Endometrial microvascular endothelial cells (primary cell): ENCODE data around the gene SCMH1. TPM values are rescaled to one million over a fixed set of nuclear protein-coding genes. Genes with fewer than 3 reads are reported as not detected.

Experiments
- in situ Hi-C: cut with HindIII; loops from 2 replicates; pipeline ENCODE4 v1.10.0; 2017; ENCODE audit warnings: low sequenced_read_pairs, low pct_unique_long_range_greater_than_20kb; ENCODE audit errors: inconsistent ontology term
- total RNA-seq: library from RNA; depleted of rRNA; stranded (reverse); fragments of >200 nt; gene quantifications from one replicate; pipeline ENCODE4 v1.2.3, GENCODE V29; 2015; ENCODE audit errors: inconsistent ontology term

The SCMH1 gene
- total RNA-seq, 1 donor from 2014 or later, result 22.8 TPM

DNA sequence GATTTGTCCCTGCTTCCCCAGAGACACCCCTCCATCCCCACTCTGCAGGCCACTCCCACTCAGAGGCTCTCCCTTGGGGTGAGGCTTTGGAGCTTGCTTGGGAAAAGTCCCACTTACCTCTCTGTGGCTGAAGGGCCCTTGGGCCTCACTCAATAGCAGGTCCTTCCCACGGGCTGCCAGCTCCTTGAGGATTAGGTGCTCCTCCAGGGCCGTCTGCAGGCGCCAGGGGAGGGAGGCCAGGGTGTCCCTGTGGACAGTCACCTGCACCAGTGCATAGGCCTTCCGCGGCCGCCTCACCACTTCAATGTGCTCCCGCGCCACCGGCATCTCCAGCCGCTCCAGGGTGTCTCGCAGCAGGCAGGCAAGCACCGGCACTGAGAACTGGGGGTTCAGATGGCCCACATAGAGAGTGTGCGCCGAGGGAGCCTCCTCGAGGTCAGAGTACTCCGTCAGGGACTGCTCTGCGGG, 222.0 kb downstream of the SCMH1 start:
- in situ Hi-C loops, result no loop called here

DNA sequence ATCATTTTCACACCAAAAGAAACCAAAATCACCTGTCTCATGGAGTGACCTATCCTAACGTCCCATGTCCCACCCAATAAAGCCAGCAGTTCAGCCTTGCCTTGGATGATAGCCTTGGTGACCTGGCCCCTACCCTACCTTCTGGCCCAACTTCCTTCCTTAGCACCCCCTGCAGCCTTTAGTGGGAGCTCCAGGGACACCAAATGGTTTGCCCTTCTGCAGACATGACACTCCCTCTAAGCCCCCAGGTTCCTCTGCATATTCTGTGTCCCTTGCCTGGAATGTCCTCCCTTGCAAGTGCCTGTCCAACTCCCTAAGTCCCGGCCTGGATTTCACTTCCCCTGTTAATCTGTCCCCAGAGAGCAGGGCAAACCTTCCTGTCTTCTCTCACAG, 222.8 kb downstream of the SCMH1 start:
- in situ Hi-C loops, result no loop called here

- in situ Hi-C loops, result no loop called here
Observed at GRCh38 chr1:41018018-41018410, 224.1 kb downstream of the SCMH1 start.

GRCh38 chr1:41017141-41018017, 224.7 kb downstream of the SCMH1 start:
- in situ Hi-C loops, result no loop called here

DNA sequence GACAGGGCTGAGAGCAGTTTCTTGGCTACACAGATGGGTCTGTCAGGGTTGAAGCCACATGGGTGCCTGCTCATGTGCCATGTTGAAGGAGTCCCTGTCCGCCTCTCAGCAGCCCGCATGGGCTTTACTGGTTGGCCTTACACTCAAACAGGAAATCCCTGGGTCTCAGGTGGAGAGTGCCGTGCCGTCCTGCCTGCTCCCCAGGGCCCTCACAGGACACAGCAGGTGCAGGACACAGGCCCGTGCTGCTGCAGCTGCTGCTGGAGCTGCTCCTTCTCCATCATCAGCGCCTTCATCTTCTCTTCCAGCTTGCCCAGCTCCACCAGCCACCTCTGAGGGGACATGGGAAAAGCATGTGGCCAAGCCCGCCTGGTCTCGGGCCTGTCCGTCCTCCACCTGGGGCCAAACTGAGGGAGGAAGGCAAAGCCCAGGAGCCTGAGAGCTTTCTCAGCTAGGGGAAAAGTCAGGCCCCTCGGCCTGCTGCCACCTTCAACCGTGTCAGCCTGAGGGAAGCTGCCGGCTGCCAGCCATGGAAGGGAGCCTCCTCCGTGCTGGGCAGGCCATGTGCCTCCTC, 226.1 kb downstream of the SCMH1 start:
- in situ Hi-C loops, result no loop called here

DNA sequence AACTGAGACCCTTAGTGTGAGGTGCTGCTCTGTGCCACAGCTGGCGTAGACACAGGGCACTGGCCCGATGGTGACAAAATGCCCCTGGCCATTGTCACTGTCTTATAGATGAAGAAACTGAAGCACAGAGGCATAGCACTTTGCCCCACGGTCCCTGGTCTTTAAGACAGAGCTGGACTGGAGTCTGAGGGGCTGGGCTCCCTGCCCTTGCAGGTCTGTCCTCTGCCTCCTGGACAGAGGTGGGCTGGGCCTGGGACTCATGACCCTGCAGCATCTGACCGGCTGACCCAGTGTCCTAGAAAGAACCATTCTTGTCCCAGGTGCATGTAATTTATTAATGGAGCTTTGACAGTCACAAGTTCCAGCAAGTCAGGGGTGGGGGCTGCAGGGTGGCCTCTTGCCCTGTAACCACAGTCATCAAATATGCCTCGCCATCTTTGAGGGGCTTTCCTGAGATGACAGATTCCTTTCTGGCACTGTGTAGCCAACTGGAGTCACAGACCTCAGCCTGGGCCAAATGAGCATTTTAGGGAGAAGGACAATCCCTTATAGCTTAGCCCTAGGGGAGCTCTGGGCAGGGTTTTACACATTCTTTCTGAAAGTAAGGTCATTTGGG, 226.7 kb downstream of the SCMH1 start:
- in situ Hi-C loops, result no loop called here

- in situ Hi-C loops, result no loop called here
Observed at GRCh38 chr1:41014871-41015270, 227.2 kb downstream of the SCMH1 start.

GRCh38 chr1:41013796-41014195, 228.3 kb downstream of the SCMH1 start:
- in situ Hi-C loops, result no loop called here

- in situ Hi-C loops, result no loop called here
Observed at GRCh38 chr1:41013024-41013423, 229.1 kb downstream of the SCMH1 start.

DNA sequence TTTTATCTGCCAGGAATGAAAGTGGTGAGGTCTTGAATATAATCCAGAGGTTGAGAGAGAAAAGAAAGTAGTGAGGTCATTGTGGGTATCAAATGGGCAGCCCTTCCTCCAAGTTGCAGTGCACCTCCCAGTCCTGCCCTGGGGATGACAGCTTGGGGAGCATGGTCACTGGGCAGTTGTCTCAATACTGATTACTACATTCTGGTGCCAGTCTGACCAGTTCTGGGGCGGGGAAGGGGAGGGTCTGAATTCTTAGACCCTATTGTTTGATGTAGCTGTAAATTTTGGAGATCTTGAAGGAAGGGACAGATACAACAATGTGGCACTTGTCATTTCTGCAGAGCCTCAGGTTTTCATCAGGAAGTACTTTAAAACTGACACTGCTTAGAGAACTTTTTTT, 231.8 kb downstream of the SCMH1 start:
- in situ Hi-C loops, result no loop called here

- in situ Hi-C loops, result no loop called here
Observed at GRCh38 chr1:41009466-41009865, 232.6 kb downstream of the SCMH1 start.

DNA sequence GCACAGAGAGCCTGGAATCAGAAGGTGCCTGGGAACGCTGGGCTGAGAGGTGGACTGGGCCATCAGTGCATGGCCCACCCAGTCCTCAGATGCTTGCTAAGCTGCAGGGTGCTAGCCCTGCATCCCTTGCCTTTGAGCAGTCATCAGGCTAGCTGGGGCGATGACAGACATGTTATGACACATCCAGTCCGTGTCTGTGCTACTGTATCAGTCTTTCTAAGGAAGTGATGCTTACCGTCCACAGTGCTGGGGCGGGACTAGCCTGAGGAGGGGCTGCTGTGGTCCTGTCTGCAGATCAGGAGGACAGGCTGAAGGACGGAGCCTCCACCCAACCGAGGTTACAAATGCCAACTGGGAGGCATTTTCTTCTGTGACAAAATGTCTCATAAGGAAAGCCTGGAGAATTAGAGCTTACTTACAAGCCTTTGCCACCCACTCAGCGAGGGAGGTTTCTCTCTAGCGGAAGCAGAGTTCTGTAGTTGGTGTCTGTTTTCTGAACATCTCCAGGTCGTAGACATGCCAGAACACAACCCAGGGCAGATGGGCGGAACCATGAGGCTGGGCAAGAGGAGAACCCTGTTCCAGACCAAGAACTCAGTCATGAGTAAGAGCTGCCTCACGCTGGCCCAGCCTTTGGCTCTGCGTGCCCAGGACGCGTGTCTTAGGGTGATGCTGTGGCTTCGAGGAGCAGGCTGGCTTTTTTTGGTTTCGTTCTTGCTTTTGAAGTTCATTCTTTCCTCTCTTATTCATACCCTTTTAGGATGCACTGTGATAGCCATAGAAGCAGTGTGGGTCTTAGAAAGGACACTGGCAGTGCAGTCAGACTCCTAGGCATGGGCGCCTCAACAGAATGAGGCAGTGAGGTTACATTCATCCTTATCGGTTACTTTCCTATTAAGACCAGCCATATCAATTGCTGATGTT, 234.9 kb downstream of the SCMH1 start:
- in situ Hi-C loops, result no loop called here

DNA sequence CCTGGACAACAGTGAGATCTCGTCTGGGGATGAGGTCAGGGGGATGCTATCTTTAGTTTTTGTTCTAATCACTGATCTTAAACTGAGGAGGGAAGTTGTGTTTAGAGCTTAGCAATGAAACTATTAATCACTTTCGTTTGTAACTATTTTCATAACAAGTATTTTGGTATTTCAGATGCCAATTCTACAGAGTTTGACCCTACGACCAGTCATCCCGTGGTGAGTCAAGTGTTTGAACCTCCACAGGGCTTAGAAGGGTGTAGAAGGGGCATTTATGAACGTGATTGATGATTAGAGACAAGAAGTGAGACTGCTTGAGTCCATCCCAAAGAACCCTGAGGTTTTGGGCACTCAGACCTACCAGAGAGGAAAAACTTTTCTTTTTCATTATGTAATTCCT, 236.2 kb downstream of the SCMH1 start:
- in situ Hi-C loops, result no loop called here

- in situ Hi-C loops, result no loop called here
Observed at GRCh38 chr1:41003640-41004220, 238.4 kb downstream of the SCMH1 start.

GRCh38 chr1:41003127-41003639, 238.9 kb downstream of the SCMH1 start:
- in situ Hi-C loops, result no loop called here

GRCh38 chr1:40998668-40999067, 243.4 kb downstream of the SCMH1 start:
- in situ Hi-C loops, result no loop called here

- in situ Hi-C loops, result no loop called here
Observed at GRCh38 chr1:40997096-40997495, 245.0 kb downstream of the SCMH1 start.

GRCh38 chr1:40989066-40989465, 253.0 kb downstream of the SCMH1 start:
- in situ Hi-C loops, result no loop called here
